A549 (cell line): ENCODE measurements around the gene CBARP. TPM values are rescaled to one million over a fixed set of nuclear protein-coding genes. Genes with fewer than 3 reads are reported as not detected.
"Not testable (repeated sequence)": the region's sequence is repeated elsewhere in the genome, so short reads cannot be mapped to it uniquely, and the experiment has no call there.

ENCODE experiments used
- ATAC-seq, 2 experiments: fragments of 200-7000 bp in 1 of 2; fragments of >200 bp in 1 of 2; cut with Nextera tagmentation in 1 of 2; cut with Tn5 transposase in 1 of 2; 3 replicates each; pipeline versions ENCODE4 v1.8.0 to v1.9.1; 2018 to 2020; ENCODE audit warnings: mild to moderate bottlenecking in 1 of 2, moderate library complexity in 1 of 2
- CTCF ChIA-PET: fragments of 300-600 bp; sonication (Branson Sonifier 250); formaldehyde crosslinking; extraction: SDS; loops from one replicate; lab custom pipeline; 2021; ENCODE audit warnings: antibody characterized with exemption, inconsistent platforms; lab: Yijun Ruan, JAX
- POLR2A ChIA-PET: fragments of 350-600 bp; formaldehyde crosslinking; extraction: SDS; loops from one replicate; lab custom pipeline; 2021; ENCODE audit warnings: antibody characterized with exemption, inconsistent platforms; lab: Yijun Ruan, JAX
- DNase-seq, 2 experiments: peaks; one replicate each; pipeline versions ENCODE4 v3.0.0 to v3.0.0-alpha.2; 2011 to 2016; ENCODE audit warnings: low read depth in 1 of 2, low spot score in 1 of 2
- FAIRE-seq: peaks from 2 replicates; lab custom pipeline; 2011; peaks lifted over from hg19 to GRCh38; lab: Jason Lieb, UNC
- H3K27ac ChIP-seq, 2 experiments: fragments of >200 bp; sonication (Bioruptor Twin); formaldehyde crosslinking; 3 replicates each; pipeline ENCODE4 v1.5.1; 2016 to 2017
- H3K4me1 ChIP-seq: fragments of >200 bp; sonication (Bioruptor Twin); formaldehyde crosslinking; 3 replicates; pipeline ENCODE4 v1.6.1; 2016
- H3K4me2 ChIP-seq: fragments of >200 bp; sonication (Bioruptor Twin); formaldehyde crosslinking; 3 replicates; pipeline ENCODE4 v1.6.1; 2016
- H3K4me3 ChIP-seq: fragments of >200 bp; sonication (Bioruptor Twin); formaldehyde crosslinking; 3 replicates; pipeline ENCODE4 v1.5.1; 2016
- H3K9me3 ChIP-seq: fragments of >200 bp; sonication (Bioruptor Twin); formaldehyde crosslinking; 3 replicates; pipeline ENCODE4 v1.6.1; 2016
- ATOH8 ChIP-seq: fragments of 250-450 bp; sonication (Bioruptor Pico); IDR thresholded peaks from 2 replicates; pipeline ENCODE4 v1.5.0; 2020; ENCODE audit warnings: low read depth, mild to moderate bottlenecking, moderate library complexity
- BHLHE40 ChIP-seq: IDR thresholded peaks from 2 replicates; pipeline ENCODE4 v1.6.1; 2012; ENCODE audit warnings: low read depth, low read length, inconsistent platforms
- CEBPB ChIP-seq, 2 experiments: fragments of >200 bp in 1 of 2; sonication (Bioruptor Twin) in 1 of 2; formaldehyde crosslinking in 1 of 2; IDR thresholded peaks; 2 replicates each; pipeline ENCODE4 v1.6.1; 2012 to 2016
- CHD2 ChIP-seq: fragments of 150-350 bp; IDR thresholded peaks from 2 replicates; pipeline ENCODE4 v1.6.1; 2014; ENCODE audit warnings: low read length; ENCODE audit not compliant: partially characterized antibody
- CHD4 ChIP-seq: fragments of 200-600 bp; sonication (generic); IDR thresholded peaks from 2 replicates; pipeline ENCODE4 v1.6.1; 2016; ENCODE audit warnings: antibody characterized with exemption, mild to moderate bottlenecking, borderline replicate concordance
- E2F6 ChIP-seq: IDR thresholded peaks from 2 replicates; pipeline ENCODE4 v1.6.1; 2012; ENCODE audit warnings: low read depth, borderline replicate concordance
- ELK1 ChIP-seq: fragments of 150-350 bp; IDR thresholded peaks from 2 replicates; pipeline ENCODE4 v1.6.1; 2014; ENCODE audit warnings: low read depth, mild to moderate bottlenecking, low read length
- FOSL2 ChIP-seq, 2 experiments: fragments of 450-650 bp in 1 of 2; fragments of >200 bp in 1 of 2; sonication (Bioruptor Twin) in 1 of 2; formaldehyde crosslinking; IDR thresholded peaks; 2 replicates each; pipeline versions ENCODE4 v1.5.0 to v1.6.1; 2016 to 2020; ENCODE audit warnings: mild to moderate bottlenecking in 1 of 2, moderate library complexity in 1 of 2
- HOXB13 ChIP-seq: fragments of 250-450 bp; sonication (Bioruptor Pico); IDR thresholded peaks from 2 replicates; pipeline ENCODE4 v1.5.0; 2020; ENCODE audit warnings: low read depth, mild to moderate bottlenecking, moderate library complexity
- JUN ChIP-seq, 2 experiments: fragments of >200 bp; sonication (Bioruptor Twin); formaldehyde crosslinking; IDR thresholded peaks; 2 replicates in 1 of 2; 3 replicates in 1 of 2; pipeline ENCODE4 v1.6.1; 2016 to 2017
- JUNB ChIP-seq: fragments of >200 bp; sonication (Bioruptor Twin); formaldehyde crosslinking; IDR thresholded peaks from 2 replicates; pipeline ENCODE4 v1.6.1; 2016
- KDM5A ChIP-seq: fragments of 200-600 bp; sonication (generic); IDR thresholded peaks from 2 replicates; pipeline ENCODE4 v1.6.1; 2016; ENCODE audit warnings: antibody characterized with exemption, mild to moderate bottlenecking
- MAFK ChIP-seq: fragments of 450-650 bp; IDR thresholded peaks from 2 replicates; pipeline ENCODE4 v1.6.1; 2014; ENCODE audit not compliant: partially characterized antibody
- MAX ChIP-seq: IDR thresholded peaks from 2 replicates; pipeline ENCODE4 v1.6.1; 2012
- PHF8 ChIP-seq: fragments of 200-600 bp; sonication (generic); IDR thresholded peaks from 2 replicates; pipeline ENCODE4 v1.6.1; 2016; ENCODE audit warnings: low read depth, mild to moderate bottlenecking, antibody characterized with exemption, moderate library complexity, borderline replicate concordance
- RNF2 ChIP-seq: fragments of 200-600 bp; sonication (generic); IDR thresholded peaks from 2 replicates; pipeline ENCODE4 v1.6.1; 2016; ENCODE audit warnings: low read depth, mild to moderate bottlenecking, antibody characterized with exemption, moderate library complexity, borderline replicate concordance
- ZC3H11A ChIP-seq: fragments of 450-650 bp; IDR thresholded peaks from 2 replicates; pipeline ENCODE4 v1.6.1; 2014; ENCODE audit warnings: antibody characterized with exemption, mild to moderate bottlenecking
- ZNF302 ChIP-seq: fragments of 250-450 bp; sonication (Bioruptor Pico); IDR thresholded peaks from 2 replicates; pipeline ENCODE4 v1.9.0; 2021; ENCODE audit warnings: inconsistent platforms, mild to moderate bottlenecking, moderate library complexity
- WGBS: methylation state at CpG from one replicate; pipeline ENCODE4 v1.1.6; 2017; ENCODE audit errors: missing lambda C conversion rate; 5-methylcytosine and 5-hydroxymethylcytosine counted together
- polyA plus RNA-seq, 4 experiments: library from polyadenylated mRNA; depleted of rRNA in 3 of 4; stranded (reverse); fragments of >200 nt; fragmentation: RNase III in 1 of 4; extraction: RNeasy Plus Mini Kit Qiagen cat#74134 plus additional on column Dnase treatment in 1 of 4; gene quantifications; 2 replicates in 3 of 4; 3 replicates in 1 of 4; pipeline ENCODE4 v1.2.3, GENCODE V29; 2011 to 2017
- TF ChIP-seq, protein P1 (sequence below): fragments of 450-650 bp; IDR thresholded peaks from 2 replicates; pipeline ENCODE4 v1.6.1; 2014; ENCODE audit warnings: antibody characterized with exemption

CBARP gene
- polyA plus RNA-seq, 2 of the 4 experiments (the other 2 are of a cell fraction), result 0.19 to 2.0 TPM

DNA sequence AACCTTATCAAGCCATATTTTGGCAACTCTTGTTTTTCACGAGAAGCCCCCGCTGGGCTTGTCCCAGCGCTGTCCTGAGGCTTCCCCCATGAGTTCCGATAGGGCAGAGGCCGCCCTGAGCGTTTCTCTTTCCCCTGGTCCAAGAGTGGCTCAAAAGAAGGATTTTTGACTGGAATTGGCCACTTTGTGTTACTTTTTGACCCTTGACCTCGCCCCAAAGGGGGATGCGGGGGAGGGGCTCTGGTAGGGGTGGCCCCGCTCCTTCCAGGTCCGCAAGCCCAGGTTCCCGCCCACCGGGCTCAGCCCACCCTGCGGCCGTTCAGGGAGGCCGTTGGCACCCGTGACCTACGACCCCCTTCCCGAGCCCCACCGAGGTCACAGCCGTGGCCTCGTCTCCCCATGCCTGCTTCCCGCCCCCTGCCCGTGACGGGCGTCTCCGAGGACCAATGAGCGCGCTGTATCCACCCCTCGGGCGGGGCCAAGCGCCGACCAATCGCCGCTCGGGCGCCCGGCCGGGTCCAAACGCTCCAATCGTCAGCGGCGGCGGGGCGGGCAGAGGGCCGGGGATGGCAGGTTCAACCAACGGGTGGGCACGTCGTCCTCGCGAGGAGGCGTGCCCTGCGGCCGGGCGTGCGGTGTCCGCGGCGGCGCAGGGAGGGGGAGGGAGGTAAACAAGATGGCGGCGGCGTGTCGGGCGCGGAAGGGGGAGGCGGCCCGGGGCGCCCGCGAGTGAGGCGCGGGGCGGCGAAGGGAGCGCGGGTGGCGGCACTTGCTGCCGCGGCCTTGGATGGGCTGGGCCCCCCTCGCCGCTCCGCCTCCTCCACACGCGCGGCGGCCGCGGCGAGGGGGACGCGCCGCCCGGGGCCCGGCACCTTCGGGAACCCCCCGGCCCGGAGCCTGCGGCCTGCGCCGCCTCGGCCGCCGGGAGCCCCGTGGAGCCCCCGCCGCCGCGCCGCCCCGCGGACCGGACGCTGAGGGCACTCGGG, 32.4 kb downstream of the CBARP start, which contains the start of gene STK11 (continued):
- TF ChIP-seq, protein P1, sequence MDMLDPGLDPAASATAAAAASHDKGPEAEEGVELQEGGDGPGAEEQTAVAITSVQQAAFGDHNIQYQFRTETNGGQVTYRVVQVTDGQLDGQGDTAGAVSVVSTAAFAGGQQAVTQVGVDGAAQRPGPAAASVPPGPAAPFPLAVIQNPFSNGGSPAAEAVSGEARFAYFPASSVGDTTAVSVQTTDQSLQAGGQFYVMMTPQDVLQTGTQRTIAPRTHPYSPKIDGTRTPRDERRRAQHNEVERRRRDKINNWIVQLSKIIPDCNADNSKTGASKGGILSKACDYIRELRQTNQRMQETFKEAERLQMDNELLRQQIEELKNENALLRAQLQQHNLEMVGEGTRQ, result no peak
- TF ChIP-seq ELK1 (no peak), E2F6 (peak; percentile 77), JUN (IDR thresholded peaks at IDR 0.05) (peak in 1 of 2 experiments; percentile 82; a peak in 3 of 5 replicates)

DNA sequence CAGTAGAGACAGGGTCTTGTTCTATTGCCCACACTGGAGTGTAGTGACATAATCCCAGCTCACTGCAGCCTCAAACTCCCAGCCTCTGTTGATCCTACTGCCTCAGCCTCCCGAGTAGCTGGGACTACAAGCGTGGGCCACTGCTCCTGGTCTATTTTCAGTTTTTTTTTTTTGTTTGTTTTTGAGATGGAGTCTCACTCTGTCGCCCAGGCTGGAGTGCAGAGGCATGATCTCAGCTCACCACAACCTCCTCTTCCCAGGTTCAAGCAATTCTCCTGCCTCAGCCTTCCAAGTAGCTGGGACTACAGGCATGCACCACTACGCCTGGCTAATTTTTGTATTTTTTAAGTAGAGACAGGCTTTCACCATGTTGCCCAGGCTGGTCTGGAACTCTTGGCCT, 37.2 kb downstream of the CBARP start:
- CTCF ChIA-PET, result interaction anchor here (1.4 to 4.9 kb wide), 2 partner anchors 44 to 88 kb away, joined by 3 to 28 read pairs; no protein-coding TSS in a partner anchor
- not testable (repeated sequence) for FAIRE-seq

GRCh38 chr19:1199531-1199930, 38.3 kb downstream of the CBARP start:
- CTCF ChIA-PET, result interaction anchor here (0.6 to 4.9 kb wide), 7 partner anchors 21 to 87 kb away, joined by 3 to 28 read pairs (median 3); no protein-coding TSS in a partner anchor
- no peak for DNase-seq
- H3K4me1 ChIP-seq, result peaks cover 9% of the 10 kb centered on the region; the same call in 1 of the 3 replicates
- TF ChIP-seq MAFK (no peak), PHF8 (no peak), RNF2 (no peak), CHD2 (no peak), ZC3H11A (no peak), JUNB (no peak), ATOH8 (CRISPR knock-in tag) (no peak), CHD4 (no peak), BHLHE40 (no peak), FOSL2 (IDR thresholded peaks at IDR 0.05) (no peak), FOSL2 (CRISPR knock-in tag; IDR thresholded peaks at IDR 0.05) (no peak), HOXB13 (no peak), KDM5A (no peak), ZNF302 (CRISPR knock-in tag) (no peak), CEBPB (IDR thresholded peaks at IDR 0.05) (no peak), MAX (no peak)
- TF ChIP-seq, protein P1, result no peak
- TF ChIP-seq, all 56 proteins: peak for 0
- Histone ChIP-seq H3K9me3 (no peaks in the 10 kb centered on the region), H3K4me2 (no peak overlapping the region), H3K4me3 (no peak overlapping the region), H3K27ac (no peak overlapping the region)
- ATAC-seq, result no peak
- no peak for FAIRE-seq
- POLR2A ChIA-PET, result interaction anchor here (1.2 kb wide), 1 partner anchor 17 kb away, joined by 4 read pairs; no protein-coding TSS in a partner anchor
- 100% methylated on average over 1 of the region's 10 CpGs for WGBS

More for the DNA sequence above, 37.2 kb downstream of the CBARP start:
- H3K4me2 ChIP-seq, H3K9me3 ChIP-seq, H3K4me1 ChIP-seq, H3K4me3 ChIP-seq, ATAC-seq, DNase-seq, H3K27ac ChIP-seq: not testable (repeated sequence)
- 89% methylated on average over 4 of the region's 4 CpGs for WGBS
- POLR2A ChIA-PET, result interaction anchor here (0.6 kb wide), 1 partner anchor 98 kb away, joined by 9 read pairs; no protein-coding TSS in a partner anchor
